Astrocyte (in vitro differentiated cells and primary cell): ENCODE results near the gene RAB31. TPM values are rescaled to one million over a fixed set of nuclear protein-coding genes. Genes with fewer than 3 reads are reported as not detected.

Source experiments
- DNase-seq: peaks from one replicate; pipeline ENCODE4 v3.0.0-alpha.2; 2010; ENCODE audit warnings: low read depth
- FAIRE-seq: peaks from 2 replicates; lab custom pipeline; 2011; peaks lifted over from hg19 to GRCh38; lab: Jason Lieb, UNC
- H2AFZ ChIP-seq: 2 replicates; pipeline ENCODE4 v1.6.0; 2012; ENCODE audit warnings: low read depth, low read length, inconsistent platforms
- H3K27ac ChIP-seq: 2 replicates; pipeline ENCODE4 v1.5.1; 2011; ENCODE audit warnings: low read depth, low read length, inconsistent platforms
- H3K27me3 ChIP-seq: 2 replicates; pipeline ENCODE4 v1.6.0; 2011; ENCODE audit warnings: low read length, inconsistent platforms; ENCODE audit not compliant: insufficient read depth
- H3K36me3 ChIP-seq: 2 replicates; pipeline ENCODE4 v1.5.1; 2011; ENCODE audit warnings: low read length, inconsistent platforms; ENCODE audit not compliant: insufficient read depth
- H3K4me1 ChIP-seq: 2 replicates; pipeline ENCODE4 v1.5.1; 2011; ENCODE audit warnings: low read length, inconsistent platforms; ENCODE audit not compliant: insufficient read depth
- H3K4me2 ChIP-seq: 2 replicates; pipeline ENCODE4 v1.6.0; 2012; ENCODE audit warnings: low read length, inconsistent platforms
- H3K4me3 ChIP-seq: 2 replicates; pipeline ENCODE4 v1.5.1; 2011; ENCODE audit warnings: low read depth, mild to moderate bottlenecking, low read length, inconsistent platforms; ENCODE audit not compliant: insufficient read depth
- H3K79me2 ChIP-seq: 2 replicates; pipeline ENCODE4 v1.6.0; 2012; ENCODE audit warnings: mild to moderate bottlenecking, low read length, inconsistent platforms; ENCODE audit not compliant: insufficient read depth
- H3K9ac ChIP-seq: 2 replicates; pipeline ENCODE4 v1.6.0; 2012; ENCODE audit warnings: mild to moderate bottlenecking, low read length, inconsistent platforms
- H3K9me3 ChIP-seq: 2 replicates; pipeline ENCODE4 v1.5.1; 2012; ENCODE audit warnings: low read depth, mild to moderate bottlenecking, low read length, inconsistent platforms; ENCODE audit not compliant: insufficient read depth
- H4K20me1 ChIP-seq: 2 replicates; pipeline ENCODE4 v1.6.0; 2012; ENCODE audit warnings: low read length, inconsistent platforms; ENCODE audit not compliant: insufficient read depth
- H3K27ac Mint-ChIP-seq: one replicate; pipeline ENCODE4 v1.8.0; 2021; ENCODE audit warnings: mild to moderate bottlenecking, mixed read lengths; ENCODE audit not compliant: unreplicated experiment
- H3K27me3 Mint-ChIP-seq: one replicate; pipeline ENCODE4 v1.8.0; 2021; ENCODE audit warnings: low read depth, mixed read lengths; ENCODE audit not compliant: unreplicated experiment
- H3K36me3 Mint-ChIP-seq: one replicate; pipeline ENCODE4 v1.8.0; 2021; ENCODE audit warnings: low read depth, mixed read lengths; ENCODE audit not compliant: unreplicated experiment
- H3K4me1 Mint-ChIP-seq: one replicate; pipeline ENCODE4 v1.8.0; 2021; ENCODE audit warnings: low read depth, mixed read lengths; ENCODE audit not compliant: unreplicated experiment
- H3K4me3 Mint-ChIP-seq: one replicate; pipeline ENCODE4 v1.8.0; 2021; ENCODE audit warnings: mild to moderate bottlenecking, moderate library complexity, mixed read lengths; ENCODE audit not compliant: unreplicated experiment
- H3K9me3 Mint-ChIP-seq: one replicate; pipeline ENCODE4 v1.8.0; 2021; ENCODE audit warnings: mild to moderate bottlenecking, mixed read lengths; ENCODE audit not compliant: unreplicated experiment
- EZH2 ChIP-seq: IDR thresholded peaks from 2 replicates; pipeline ENCODE4 v1.6.1; 2012; ENCODE audit warnings: mild to moderate bottlenecking, low read length, inconsistent platforms; ENCODE audit not compliant: insufficient read depth
- total RNA-seq: library from RNA; stranded (reverse); gene quantifications from 2 replicates; pipeline ENCODE4 v1.2.1, GENCODE V29; 2021
- TF ChIP-seq, protein P1 (sequence below): IDR thresholded peaks from 2 replicates; pipeline ENCODE4 v1.5.1; 2011; ENCODE audit warnings: low read depth, mild to moderate bottlenecking, inconsistent platforms, low read length, moderate library complexity; ENCODE audit not compliant: insufficient read depth

Gene RAB31
- total RNA-seq, 1 donor from 2014 or later: 100 TPM

DNA sequence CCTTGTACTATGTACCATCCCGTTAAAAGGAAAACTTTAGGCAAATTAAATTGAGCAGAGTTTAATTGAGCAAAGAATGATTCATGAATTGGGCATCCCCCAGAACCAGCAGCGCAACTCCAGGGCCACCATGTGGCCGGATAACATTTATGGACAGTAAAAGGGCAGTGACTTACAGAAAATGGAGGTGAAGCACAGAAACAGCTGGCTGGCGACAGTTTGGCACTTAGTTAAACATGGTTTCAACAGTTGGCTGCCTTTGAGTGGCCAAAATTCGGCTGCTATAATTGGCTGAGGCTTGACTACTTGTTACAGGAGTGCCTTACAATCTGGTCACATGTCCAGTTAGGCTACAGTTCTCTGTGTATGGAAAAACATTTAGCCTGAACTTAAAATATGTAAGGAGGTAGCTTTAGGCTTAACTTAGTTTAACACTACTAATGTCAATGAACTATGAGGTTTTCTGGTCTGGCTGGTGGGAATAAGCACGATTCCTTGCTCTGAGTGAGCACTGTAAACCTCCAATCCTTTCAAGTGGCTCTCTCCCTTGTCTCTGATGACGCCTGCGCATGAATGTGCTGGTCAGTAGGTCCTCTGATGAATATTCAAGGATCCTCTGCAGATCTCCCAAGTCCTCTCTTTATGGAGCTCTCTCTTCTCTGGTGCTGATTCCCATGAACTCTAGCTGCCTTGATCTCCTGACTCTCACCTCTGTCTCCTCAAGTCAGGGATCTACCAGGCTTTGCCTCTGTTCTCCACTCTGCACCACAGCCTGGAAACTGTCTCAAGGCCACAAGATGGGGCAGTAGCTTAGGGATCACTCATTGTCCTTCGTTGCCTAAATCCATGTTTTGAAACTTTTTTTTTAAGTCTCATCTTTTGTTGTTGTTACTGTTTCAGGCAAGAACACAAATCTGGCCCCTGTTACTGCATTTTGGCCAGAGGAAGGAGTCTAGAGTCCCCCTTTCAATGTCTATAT is 24.4 kb upstream of the RAB31 start:
- no peak overlapping the region for H3K4me3 ChIP-seq
- H4K20me1 ChIP-seq: no peaks in the 10 kb centered on the region
- H3K27me3 ChIP-seq: no peaks in the 10 kb centered on the region
- DNase-seq (peak; percentile 63), FAIRE-seq (peak; percentile 60)
- no peaks in the 10 kb centered on the region for H3K79me2 ChIP-seq
- H3K27ac Mint-ChIP-seq: peak overlapping the region; percentile 90
- no peaks in the 10 kb centered on the region for H3K27me3 Mint-ChIP-seq
- H3K36me3 Mint-ChIP-seq: no peaks in the 10 kb centered on the region
- H3K4me1 ChIP-seq: peaks cover 32% of the 10 kb centered on the region
- peak overlapping the region; percentile 3 for H3K9ac ChIP-seq
- peaks cover 26% of the 10 kb centered on the region for H3K4me1 Mint-ChIP-seq
- no peaks in the 10 kb centered on the region for H3K9me3 Mint-ChIP-seq
- no peak for TF ChIP-seq EZH2
- TF ChIP-seq, protein P1, sequence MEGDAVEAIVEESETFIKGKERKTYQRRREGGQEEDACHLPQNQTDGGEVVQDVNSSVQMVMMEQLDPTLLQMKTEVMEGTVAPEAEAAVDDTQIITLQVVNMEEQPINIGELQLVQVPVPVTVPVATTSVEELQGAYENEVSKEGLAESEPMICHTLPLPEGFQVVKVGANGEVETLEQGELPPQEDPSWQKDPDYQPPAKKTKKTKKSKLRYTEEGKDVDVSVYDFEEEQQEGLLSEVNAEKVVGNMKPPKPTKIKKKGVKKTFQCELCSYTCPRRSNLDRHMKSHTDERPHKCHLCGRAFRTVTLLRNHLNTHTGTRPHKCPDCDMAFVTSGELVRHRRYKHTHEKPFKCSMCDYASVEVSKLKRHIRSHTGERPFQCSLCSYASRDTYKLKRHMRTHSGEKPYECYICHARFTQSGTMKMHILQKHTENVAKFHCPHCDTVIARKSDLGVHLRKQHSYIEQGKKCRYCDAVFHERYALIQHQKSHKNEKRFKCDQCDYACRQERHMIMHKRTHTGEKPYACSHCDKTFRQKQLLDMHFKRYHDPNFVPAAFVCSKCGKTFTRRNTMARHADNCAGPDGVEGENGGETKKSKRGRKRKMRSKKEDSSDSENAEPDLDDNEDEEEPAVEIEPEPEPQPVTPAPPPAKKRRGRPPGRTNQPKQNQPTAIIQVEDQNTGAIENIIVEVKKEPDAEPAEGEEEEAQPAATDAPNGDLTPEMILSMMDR: peak; percentile 56
- no peak overlapping the region for H3K27ac ChIP-seq
- H2AFZ ChIP-seq: peak overlapping the region; percentile 54
- peak overlapping the region; percentile 9 for H3K4me3 Mint-ChIP-seq
- H3K4me2 ChIP-seq: peak overlapping the region; percentile 20
- no peaks in the 10 kb centered on the region for H3K9me3 ChIP-seq
- no peaks in the 10 kb centered on the region for H3K36me3 ChIP-seq

DNA sequence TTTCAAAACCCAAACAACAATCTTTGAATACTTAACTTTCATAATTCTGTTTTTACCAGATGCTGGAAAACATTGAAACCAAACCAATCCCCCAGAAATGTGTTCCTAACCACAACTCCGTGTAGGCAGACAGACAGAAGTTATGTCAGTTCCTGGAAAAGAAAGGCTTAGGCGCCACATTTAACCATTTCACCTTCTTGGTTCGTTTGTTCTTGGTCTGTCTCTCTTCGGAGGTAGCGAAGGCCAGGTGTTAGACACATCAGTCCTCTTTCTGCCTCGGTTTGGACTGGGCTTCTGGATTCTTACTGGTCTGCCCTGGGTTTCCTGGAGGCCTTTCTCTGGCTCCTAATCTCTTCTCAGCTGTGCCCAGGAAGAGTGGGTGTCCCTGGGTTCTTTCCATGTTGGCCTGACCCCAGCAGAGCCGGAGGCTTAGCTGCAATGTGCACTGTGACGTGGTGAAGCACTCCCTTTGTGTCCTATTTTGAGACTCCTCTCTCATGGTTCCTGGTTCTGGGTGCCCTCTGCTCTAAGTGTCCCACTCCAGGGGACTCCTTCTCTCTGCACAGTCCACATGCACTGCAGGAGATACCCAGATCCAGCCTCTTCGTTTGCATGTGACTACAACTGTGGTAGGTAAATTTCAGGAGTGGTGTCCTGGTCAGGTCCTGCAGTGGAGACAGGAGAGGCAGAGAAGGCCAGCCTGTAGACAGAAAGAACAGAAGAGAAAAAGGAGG is 23.1 kb upstream of the RAB31 start:
- no peak overlapping the region for H3K4me3 Mint-ChIP-seq

More for the DNA sequence above, 23.1 kb upstream of the RAB31 start:
- FAIRE-seq: no peak
- no peak overlapping the region for H3K4me3 ChIP-seq
- peaks cover 32% of the 10 kb centered on the region for H3K4me1 ChIP-seq
- H3K36me3 ChIP-seq: no peaks in the 10 kb centered on the region
- H3K27me3 ChIP-seq: no peaks in the 10 kb centered on the region
- H3K9ac ChIP-seq: peak overlapping the region; percentile 1
- H3K27me3 Mint-ChIP-seq: no peaks in the 10 kb centered on the region
- TF ChIP-seq EZH2: no peak
- TF ChIP-seq, protein P1: no peak
- H4K20me1 ChIP-seq: no peaks in the 10 kb centered on the region
- H2AFZ ChIP-seq: peak overlapping the region; percentile 55
- no peaks in the 10 kb centered on the region for H3K9me3 Mint-ChIP-seq
- peaks cover 26% of the 10 kb centered on the region for H3K4me1 Mint-ChIP-seq
- H3K4me2 ChIP-seq: peak overlapping the region; percentile 63
- H3K27ac ChIP-seq: no peak overlapping the region
- H3K79me2 ChIP-seq: no peaks in the 10 kb centered on the region
- H3K27ac Mint-ChIP-seq: peak overlapping the region; percentile 90
- H3K9me3 ChIP-seq: no peaks in the 10 kb centered on the region
- no peaks in the 10 kb centered on the region for H3K36me3 Mint-ChIP-seq
- peak; percentile 80 for DNase-seq
